ENCODE measurements around the gene LRFN4. TPM values are rescaled to one million over a fixed set of nuclear protein-coding genes. Genes with fewer than 3 reads are reported as not detected.

Gene LRFN4
- total RNA-seq, 1 experiment from 2014 or later, result 15.6 TPM

- Histone ChIP-seq H3K27me3 (no peaks in the 10 kb centered on the region), H3K36me3 (no peaks in the 10 kb centered on the region), H3K4me3 (no peak overlapping the region), H3K4me1 (peaks cover 20% of the 10 kb centered on the region), H3K27ac (no peak overlapping the region), H3K9me3 (replicated peaks) (no peaks in the 10 kb centered on the region)
- no peak for DNase-seq
Measured at GRCh38 chr11:66868082-66868725, 11.3 kb downstream of the LRFN4 start.

- H3K27ac ChIP-seq, result no peak overlapping the region
- no peak for DNase-seq
- H3K4me3 ChIP-seq, result no peak overlapping the region
- H3K4me1 ChIP-seq, result peaks cover 20% of the 10 kb centered on the region
- H3K36me3 ChIP-seq, result no peaks in the 10 kb centered on the region
- no peaks in the 10 kb centered on the region for H3K27me3 ChIP-seq
- H3K9me3 ChIP-seq (replicated peaks), result no peaks in the 10 kb centered on the region
Measured at GRCh38 chr11:66868726-66869566, 12.1 kb downstream of the LRFN4 start.

- Histone ChIP-seq H3K36me3 (no peaks in the 10 kb centered on the region), H3K4me3 (no peak overlapping the region), H3K27ac (no peak overlapping the region), H3K9me3 (replicated peaks) (no peaks in the 10 kb centered on the region), H3K27me3 (no peaks in the 10 kb centered on the region), H3K4me1 (peaks cover 20% of the 10 kb centered on the region)
- no peak for DNase-seq
Measured at GRCh38 chr11:66869567-66869870, 12.7 kb downstream of the LRFN4 start.

- Histone ChIP-seq H3K27me3 (no peaks in the 10 kb centered on the region), H3K36me3 (no peaks in the 10 kb centered on the region), H3K4me3 (no peak overlapping the region), H3K27ac (no peak overlapping the region), H3K9me3 (replicated peaks) (no peaks in the 10 kb centered on the region), H3K4me1 (peaks cover 20% of the 10 kb centered on the region)
- DNase-seq, result no peak
Measured at GRCh38 chr11:66870131-66870530, 13.3 kb downstream of the LRFN4 start.

GRCh38 chr11:66870616-66871520, 14.0 kb downstream of the LRFN4 start:
- DNase-seq, result no peak
- Histone ChIP-seq H3K36me3 (no peaks in the 10 kb centered on the region), H3K4me1 (peaks cover 17% of the 10 kb centered on the region), H3K9me3 (replicated peaks) (no peaks in the 10 kb centered on the region), H3K27ac (no peak overlapping the region), H3K27me3 (no peaks in the 10 kb centered on the region), H3K4me3 (no peak overlapping the region)

GRCh38 chr11:66871521-66871901, 14.6 kb downstream of the LRFN4 start:
- no peaks in the 10 kb centered on the region for H3K36me3 ChIP-seq
- DNase-seq, result no peak
- H3K27me3 ChIP-seq, result no peaks in the 10 kb centered on the region
- H3K9me3 ChIP-seq (replicated peaks), result no peaks in the 10 kb centered on the region
- H3K4me3 ChIP-seq, result no peak overlapping the region
- H3K4me1 ChIP-seq, result peaks cover 10% of the 10 kb centered on the region; the same call in 1 of the 2 replicates
- no peak overlapping the region for H3K27ac ChIP-seq

- H3K27me3 ChIP-seq, result no peaks in the 10 kb centered on the region
- H3K4me3 ChIP-seq, result no peak overlapping the region
- no peaks in the 10 kb centered on the region for H3K4me1 ChIP-seq
- no peaks in the 10 kb centered on the region for H3K36me3 ChIP-seq
- H3K27ac ChIP-seq, result no peak overlapping the region
- no peaks in the 10 kb centered on the region for H3K9me3 ChIP-seq (replicated peaks)
- DNase-seq, result no peak
Measured at GRCh38 chr11:66874232-66874631, 17.4 kb downstream of the LRFN4 start.

- H3K27ac ChIP-seq, result no peak overlapping the region
- no peaks in the 10 kb centered on the region for H3K27me3 ChIP-seq
- H3K4me1 ChIP-seq, result no peaks in the 10 kb centered on the region
- no peaks in the 10 kb centered on the region for H3K36me3 ChIP-seq
- DNase-seq, result no peak
- H3K9me3 ChIP-seq (replicated peaks), result no peaks in the 10 kb centered on the region
- no peak overlapping the region for H3K4me3 ChIP-seq
Measured at GRCh38 chr11:66875378-66875777, 18.5 kb downstream of the LRFN4 start.

- Histone ChIP-seq H3K36me3 (no peaks in the 10 kb centered on the region), H3K4me1 (peaks cover 11% of the 10 kb centered on the region), H3K27me3 (no peaks in the 10 kb centered on the region), H3K9me3 (replicated peaks) (no peaks in the 10 kb centered on the region), H3K4me3 (no peak overlapping the region), H3K27ac (no peak overlapping the region)
- no peak for DNase-seq
Measured at GRCh38 chr11:66877588-66878385, 20.9 kb downstream of the LRFN4 start.

- H3K27ac ChIP-seq, result no peak overlapping the region
- H3K4me3 ChIP-seq, result no peak overlapping the region
- no peaks in the 10 kb centered on the region for H3K27me3 ChIP-seq
- H3K36me3 ChIP-seq, result no peaks in the 10 kb centered on the region
- no peak for DNase-seq
- peaks cover 13% of the 10 kb centered on the region for H3K4me1 ChIP-seq
- H3K9me3 ChIP-seq (replicated peaks), result no peaks in the 10 kb centered on the region
Measured at GRCh38 chr11:66878474-66878873, 21.6 kb downstream of the LRFN4 start.

- Histone ChIP-seq H3K4me3 (no peak overlapping the region), H3K27ac (no peak overlapping the region), H3K4me1 (peaks cover 13% of the 10 kb centered on the region), H3K9me3 (replicated peaks) (no peaks in the 10 kb centered on the region), H3K36me3 (no peaks in the 10 kb centered on the region), H3K27me3 (no peaks in the 10 kb centered on the region)
- DNase-seq, result no peak
Measured at GRCh38 chr11:66879000-66879399, 22.1 kb downstream of the LRFN4 start.

GRCh38 chr11:66879583-66879982, 22.7 kb downstream of the LRFN4 start:
- Histone ChIP-seq H3K27me3 (no peaks in the 10 kb centered on the region), H3K9me3 (replicated peaks) (no peaks in the 10 kb centered on the region), H3K4me3 (no peak overlapping the region), H3K4me1 (peaks cover 13% of the 10 kb centered on the region), H3K27ac (no peak overlapping the region), H3K36me3 (no peaks in the 10 kb centered on the region)
- DNase-seq, result no peak

- Histone ChIP-seq H3K27ac (no peak overlapping the region), H3K27me3 (no peaks in the 10 kb centered on the region), H3K36me3 (no peaks in the 10 kb centered on the region), H3K9me3 (replicated peaks) (no peaks in the 10 kb centered on the region), H3K4me1 (peaks cover 13% of the 10 kb centered on the region), H3K4me3 (no peak overlapping the region)
- DNase-seq, result no peak
Measured at GRCh38 chr11:66879999-66880398, 23.1 kb downstream of the LRFN4 start.

Data from SJCRH30 (cell line).